ENCODE results near the gene GPR61. TPM values are rescaled to one million over a fixed set of nuclear protein-coding genes. Genes with fewer than 3 reads are reported as not detected.

GPR61 gene
- total and polyA plus RNA-seq, 9 of the 15 experiments (the other 6 are each of a cell fraction or from before 2014, with no cell fraction given), result 0.04 to 1.1 (median 0.25) TPM; not detected in 4

- TF ChIP-seq ATF6 (CRISPR knock-in tag; IDR thresholded peaks at IDR 0.05), result peak; percentile 59; the same call in 1 of the 2 replicates
- TF ChIP-seq ZFP36 (IDR thresholded peaks at IDR 0.05; ENCODE audit: low read depth, low read length, partially characterized antibody), result no peak
- TF ChIP-seq RBM34 (IDR thresholded peaks at IDR 0.05; ENCODE audit: borderline replicate concordance, insufficient read depth, low read length), result no peak
- TF ChIP-seq ZNF398 (CRISPR knock-in tag; IDR thresholded peaks at IDR 0.05), result no peak
- no peak for TF ChIP-seq SPI1 (IDR thresholded peaks at IDR 0.05; ENCODE audit: borderline replicate concordance, low read depth, low read length)
- TF ChIP-seq ZNF584 (CRISPR knock-in tag; IDR thresholded peaks at IDR 0.05; ENCODE audit: low read depth), result no peak
- TF ChIP-seq BCL6 (CRISPR knock-in tag; IDR thresholded peaks at IDR 0.05), result no peak
- TF ChIP-seq YBX1 (IDR thresholded peaks at IDR 0.05), result no peak
- TF ChIP-seq THRB (CRISPR knock-in tag; conservative IDR thresholded peaks at IDR 0.05), result peak; percentile 48; the same call in 1 of the 2 replicates
- peak; percentile 89 for TF ChIP-seq CTBP1 (IDR thresholded peaks at IDR 0.05; ENCODE audit: borderline replicate concordance)
- 0 out of 2 replicates have a peak, but pooled peaks have one; percentile 8 for TF ChIP-seq ZNF75A (CRISPR knock-in tag; IDR thresholded peaks at IDR 0.05)
- no peak for TF ChIP-seq KAT8 (IDR thresholded peaks at IDR 0.05; ENCODE audit: low read depth)
- TF ChIP-seq SMC3 (conservative IDR thresholded peaks at IDR 0.05; ENCODE audit: insufficient read depth, low read depth, low read length), result peak; percentile 65
- no peak for TF ChIP-seq SIX5 (IDR thresholded peaks at IDR 0.05; ENCODE audit: borderline replicate concordance in 1 of 2, insufficient read depth in 1 of 2, low read depth in 1 of 2, low read length in 2 of 2)
- TF ChIP-seq GATAD2A (IDR thresholded peaks at IDR 0.05), result peak; percentile 43; the same call in 1 of the 2 replicates
- no peak for TF ChIP-seq PYGO2 (tag; IDR thresholded peaks at IDR 0.05)
- TF ChIP-seq ZFX (CRISPR knock-in tag; IDR thresholded peaks at IDR 0.05), result peak; percentile 79
- no peak for TF ChIP-seq FOXJ2 (tag; IDR thresholded peaks at IDR 0.05)
- TF ChIP-seq GTF2A2 (tag; IDR thresholded peaks at IDR 0.05), result no peak
- peak; percentile 63; the same call in 1 of the 2 replicates for TF ChIP-seq CREM (IDR thresholded peaks at IDR 0.05; ENCODE audit: low read depth)
- no peak for TF ChIP-seq ZNF175 (CRISPR knock-in tag; IDR thresholded peaks at IDR 0.05; ENCODE audit: low read depth)
- TF ChIP-seq ATF7 (IDR thresholded peaks at IDR 0.05), result peak; percentile 82
- TF ChIP-seq PHF8 (IDR thresholded peaks at IDR 0.05; ENCODE audit: borderline replicate concordance, low read length), result peak; percentile 87; the same call in 1 of the 2 replicates
- TF ChIP-seq MCM5 (IDR thresholded peaks at IDR 0.05; ENCODE audit: low read depth), result no peak
These were observed 45.7 kb upstream of the GPR61 start, which contains the start of gene CYB561D1 (continued) for GRCh38 chr1:109493805-109494539.

Measured in K562 (cell line).